NCI-H2196 (cell line): Measurements from ENCODE around the gene ITK.

Source experiments
- DNase-seq: peaks from one replicate; lab custom pipeline; 2025; ENCODE audit not compliant: unreplicated experiment; lab: John Stamatoyannopoulos, UW

The ITK gene

GRCh38 chr5:157303667-157304327 is 123.2 kb downstream of the ITK start:
- peak; percentile 17 for DNase-seq
